Stomach smooth muscle (tissue), 2 donors: ENCODE data around the gene HLA-A.

Source experiments
- H3K27ac ChIP-seq: one replicate; pipeline ENCODE4 v1.7.0; 2013; ENCODE audit warnings: mild to moderate bottlenecking, low read length, inconsistent platforms
- H3K27me3 ChIP-seq, 2 donors: one replicate each; pipeline ENCODE4 v1.7.0; 2013; ENCODE audit warnings: low read length in 2 of 2; ENCODE audit not compliant: insufficient read depth in 2 of 2, control insufficient read depth in 1 of 2
- H3K36me3 ChIP-seq, 2 donors: one replicate each; pipeline ENCODE4 v1.7.0; 2013; ENCODE audit warnings: low read length in 2 of 2; ENCODE audit not compliant: control insufficient read depth in 2 of 2, insufficient read depth in 2 of 2
- H3K4me1 ChIP-seq: one replicate; pipeline ENCODE4 v1.7.0; 2013; ENCODE audit warnings: low read length; ENCODE audit not compliant: control insufficient read depth, insufficient read depth
- H3K4me3 ChIP-seq, 2 donors: one replicate each; pipeline ENCODE4 v1.7.0; 2013; ENCODE audit warnings: low read length in 2 of 2
- H3K9ac ChIP-seq, 2 donors: one replicate each; pipeline ENCODE4 v1.7.0; 2013; ENCODE audit warnings: low read length in 2 of 2, mild to moderate bottlenecking in 1 of 2
- H3K9me3 ChIP-seq, 2 donors: one replicate each; pipeline ENCODE4 v1.7.0; 2013; ENCODE audit warnings: low read length in 2 of 2; ENCODE audit not compliant: control insufficient read depth in 2 of 2
- donor health status: healthy.
- donor health status: Pancreatic carcinoma.

The HLA-A gene

DNA sequence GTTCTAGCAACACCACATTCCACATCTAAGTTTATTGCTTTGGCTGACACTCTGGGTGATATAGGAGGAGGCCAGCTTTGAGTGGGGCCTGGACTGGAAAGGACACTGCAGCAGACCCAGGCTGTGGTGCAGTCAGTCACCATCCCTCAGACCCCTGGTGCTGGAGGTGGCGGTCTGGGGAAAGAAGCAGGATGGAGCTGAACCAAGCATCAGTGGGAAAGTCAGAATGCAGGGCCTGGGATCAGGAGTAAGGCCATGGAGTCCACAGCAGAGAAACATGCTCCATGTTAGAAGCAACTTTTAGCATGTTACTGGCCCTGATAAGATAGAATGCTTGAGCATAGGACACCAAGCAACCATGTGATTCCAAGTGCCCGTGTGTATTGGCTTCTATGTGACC is 5.9 kb downstream of the HLA-A start:
- Histone ChIP-seq H3K36me3 (peaks cover 8 to 34% of the 10 kb centered on the region in 2 donors), H3K27ac (no peak overlapping the region), H3K4me1 (peaks cover 10% of the 10 kb centered on the region), H3K9me3 (no peaks in the 10 kb centered on the region), H3K27me3 (no peaks in the 10 kb centered on the region), H3K4me3 (no peak overlapping the region), H3K9ac (no peak overlapping the region)

DNA sequence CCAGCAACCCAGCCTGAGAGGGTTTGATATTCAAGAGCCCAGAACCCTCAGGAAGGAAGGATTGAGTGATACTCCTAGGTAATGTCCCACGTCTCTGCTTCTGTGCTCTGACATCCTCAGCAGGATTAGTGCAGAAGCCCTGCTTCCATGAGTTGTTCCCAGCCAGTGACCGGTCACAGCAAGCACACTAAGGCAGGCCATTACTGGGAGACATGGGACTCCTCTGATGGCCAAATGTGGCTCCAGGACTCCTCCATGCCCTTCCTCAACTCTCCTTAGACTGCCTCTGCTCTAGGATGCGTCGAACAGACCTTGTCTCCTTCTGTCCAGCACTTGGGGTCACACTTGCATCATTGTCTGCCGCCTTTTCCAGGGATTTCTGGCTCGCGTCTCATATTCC is 7.6 kb downstream of the HLA-A start:
- Histone ChIP-seq H3K9me3 (no peaks in the 10 kb centered on the region), H3K36me3 (peaks cover 8 to 30% of the 10 kb centered on the region in 2 donors), H3K4me1 (no peaks in the 10 kb centered on the region), H3K27me3 (no peaks in the 10 kb centered on the region), H3K9ac (no peak overlapping the region), H3K4me3 (no peak overlapping the region), H3K27ac (no peak overlapping the region)

DNA sequence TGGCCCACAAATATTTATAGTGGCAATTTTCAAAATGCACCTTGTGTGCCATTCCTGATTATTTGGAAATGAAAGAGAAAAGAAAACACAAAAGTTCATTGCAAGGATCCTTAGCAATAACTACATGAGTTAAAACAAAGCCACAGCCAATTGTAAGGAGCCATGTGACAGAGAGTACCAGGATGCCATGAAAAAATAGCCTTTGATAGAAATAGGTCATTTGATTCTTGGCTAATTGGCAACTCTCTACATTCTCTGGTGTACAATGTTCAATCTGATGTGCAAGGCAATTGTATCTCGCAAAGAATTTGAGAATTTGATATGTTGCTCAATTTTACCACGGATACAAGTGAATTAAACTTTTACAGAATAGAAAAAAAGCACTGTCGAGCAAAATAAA is 9.6 kb downstream of the HLA-A start:
- H3K9ac ChIP-seq = no peak overlapping the region
- H3K27ac ChIP-seq = no peak overlapping the region
- no peaks in the 10 kb centered on the region for H3K27me3 ChIP-seq
- no peaks in the 10 kb centered on the region for H3K4me1 ChIP-seq
- no peaks in the 10 kb centered on the region for H3K9me3 ChIP-seq
- no peak overlapping the region for H3K4me3 ChIP-seq
- peaks cover 3 to 20% of the 10 kb centered on the region in 2 donors for H3K36me3 ChIP-seq

DNA sequence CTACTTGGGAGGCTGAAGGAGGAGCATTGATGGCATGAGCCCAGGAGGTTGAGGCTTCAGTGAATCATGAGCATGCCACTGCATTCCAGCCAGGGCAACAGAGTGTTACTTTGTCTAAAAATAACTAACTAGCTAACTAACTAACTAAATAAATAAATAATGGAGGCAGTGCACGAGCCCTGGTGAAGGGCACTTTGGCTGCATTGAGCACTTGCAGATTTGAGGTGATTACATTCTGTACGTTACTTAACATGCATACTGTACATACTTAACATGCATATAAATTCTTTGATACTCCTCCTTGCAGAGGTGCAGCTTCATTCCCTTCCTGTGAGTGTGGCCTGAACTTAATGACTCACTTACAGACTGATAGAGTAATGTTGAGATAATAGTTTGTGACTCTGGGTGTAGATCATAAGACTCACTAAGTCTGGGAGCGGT is 10.7 kb downstream of the HLA-A start:
- no peaks in the 10 kb centered on the region for H3K27me3 ChIP-seq
- H3K9ac ChIP-seq = no peak overlapping the region
- no peaks in the 10 kb centered on the region for H3K4me1 ChIP-seq
- no peak overlapping the region for H3K27ac ChIP-seq
- H3K9me3 ChIP-seq = no peaks in the 10 kb centered on the region
- H3K36me3 ChIP-seq = peaks cover 3 to 10% of the 10 kb centered on the region in 2 donors
- no peak overlapping the region for H3K4me3 ChIP-seq

DNA sequence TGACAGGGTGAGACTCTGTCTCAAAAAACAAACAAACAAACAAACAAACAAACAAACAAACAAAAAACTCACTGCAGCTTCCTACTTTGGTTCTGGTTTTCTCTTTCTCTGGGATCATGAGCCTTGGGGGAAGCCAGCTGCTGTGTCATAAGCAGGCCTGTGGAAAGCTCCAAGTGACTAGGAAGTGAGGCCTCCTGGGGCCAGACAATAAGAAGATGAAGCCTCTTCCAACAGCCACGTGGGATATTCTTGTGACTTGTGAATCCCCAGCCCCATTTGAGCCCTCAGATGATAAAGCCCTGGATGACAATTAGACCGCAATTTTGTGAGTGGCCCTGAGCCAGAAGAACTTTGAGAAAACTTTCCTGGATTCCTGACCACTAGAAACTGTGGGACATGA is 11.4 kb downstream of the HLA-A start:
- Histone ChIP-seq H3K9me3 (no peaks in the 10 kb centered on the region), H3K27me3 (no peaks in the 10 kb centered on the region), H3K27ac (no peak overlapping the region), H3K9ac (no peak overlapping the region), H3K4me1 (no peaks in the 10 kb centered on the region), H3K4me3 (no peak overlapping the region), H3K36me3 (peaks cover 3 to 4% of the 10 kb centered on the region in 2 donors)

DNA sequence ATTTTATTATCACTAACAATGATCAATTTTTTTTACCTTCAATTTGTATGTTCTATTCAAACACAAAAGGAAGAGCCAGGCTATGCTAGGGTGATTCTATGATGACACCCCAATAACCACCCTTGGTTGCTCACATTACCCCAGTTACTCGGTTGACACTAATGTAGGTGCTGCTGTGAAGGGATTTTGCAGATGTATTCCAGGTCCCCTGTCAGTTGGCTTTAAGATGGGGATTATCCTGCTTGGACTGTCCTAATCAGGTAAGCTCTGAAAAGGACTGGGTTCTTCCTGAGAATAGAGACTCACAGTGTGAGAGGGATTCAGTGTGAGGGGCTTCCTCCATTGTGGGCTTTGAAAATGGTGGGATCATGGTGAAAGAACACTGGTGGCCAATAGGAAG is 11.9 kb downstream of the HLA-A start:
- H3K4me1 ChIP-seq = no peaks in the 10 kb centered on the region
- no peaks in the 10 kb centered on the region for H3K36me3 ChIP-seq
- no peaks in the 10 kb centered on the region for H3K9me3 ChIP-seq
- H3K4me3 ChIP-seq = no peak overlapping the region
- no peak overlapping the region for H3K9ac ChIP-seq
- no peak overlapping the region for H3K27ac ChIP-seq
- H3K27me3 ChIP-seq = no peaks in the 10 kb centered on the region

DNA sequence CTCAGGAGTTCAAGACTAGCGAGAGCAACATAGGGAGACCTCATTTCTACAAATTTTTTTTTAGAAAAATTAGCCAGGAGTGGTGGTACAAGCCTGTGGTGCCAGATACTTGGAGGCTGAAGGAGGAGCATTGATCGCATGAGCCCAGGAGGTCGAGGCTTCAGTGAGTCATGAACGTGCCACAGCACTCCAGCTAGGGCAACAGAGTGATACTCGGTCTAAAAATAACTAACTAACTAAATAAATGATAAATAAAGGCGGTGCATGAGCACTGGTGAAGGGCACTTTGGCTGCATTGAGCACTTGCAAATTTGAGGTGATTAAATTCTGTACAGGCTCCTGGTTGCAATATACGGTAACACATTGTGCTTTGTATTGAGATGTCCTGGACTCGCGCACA is 13.5 kb downstream of the HLA-A start:
- H3K4me1 ChIP-seq = no peaks in the 10 kb centered on the region
- no peaks in the 10 kb centered on the region for H3K27me3 ChIP-seq
- no peak overlapping the region for H3K27ac ChIP-seq
- H3K9ac ChIP-seq = no peak overlapping the region
- no peaks in the 10 kb centered on the region for H3K36me3 ChIP-seq
- H3K4me3 ChIP-seq = no peak overlapping the region
- H3K9me3 ChIP-seq = no peaks in the 10 kb centered on the region

DNA sequence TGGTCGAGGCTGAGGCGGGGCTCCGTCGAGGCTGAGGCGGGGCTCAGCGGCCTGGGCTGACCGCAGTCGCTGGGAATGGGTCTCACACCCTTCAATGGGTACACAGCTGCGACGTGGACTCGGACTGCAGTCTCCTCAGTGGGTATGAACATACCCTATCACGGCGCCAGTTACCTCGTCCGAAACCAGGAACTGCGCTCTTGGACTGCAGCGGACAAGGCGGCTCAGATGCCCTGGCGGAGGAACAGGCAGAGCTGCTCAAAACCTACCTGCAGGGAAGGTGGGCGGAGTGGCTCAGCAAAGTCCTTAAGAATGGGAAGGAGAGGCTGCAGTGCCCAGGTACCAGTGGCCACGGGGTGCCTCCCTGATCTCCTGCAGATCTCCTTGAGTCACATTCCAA is 14.2 kb downstream of the HLA-A start:
- H3K9ac ChIP-seq = no peak overlapping the region
- no peaks in the 10 kb centered on the region for H3K9me3 ChIP-seq
- H3K27me3 ChIP-seq = no peaks in the 10 kb centered on the region
- no peak overlapping the region for H3K27ac ChIP-seq
- no peaks in the 10 kb centered on the region for H3K4me1 ChIP-seq
- H3K36me3 ChIP-seq = no peaks in the 10 kb centered on the region
- H3K4me3 ChIP-seq = no peak overlapping the region

DNA sequence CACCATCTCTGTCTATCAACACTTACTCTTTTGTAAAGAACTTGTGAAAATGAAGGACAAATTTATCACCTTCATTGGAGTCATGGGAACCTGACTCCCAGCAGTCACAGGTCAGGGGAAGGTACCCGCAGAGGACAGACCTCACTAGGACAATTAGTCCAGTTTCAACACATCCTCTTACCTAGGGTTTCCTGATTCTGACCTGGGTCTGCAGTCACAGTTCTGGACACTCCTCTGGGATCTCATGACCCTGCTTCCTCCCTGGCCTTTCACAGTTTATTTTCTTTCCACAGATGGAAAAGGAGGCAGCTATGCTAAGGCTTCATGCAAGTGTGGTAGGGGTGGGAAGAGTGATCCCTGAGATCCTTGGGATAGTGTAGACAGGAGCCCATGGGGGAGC is 15.7 kb downstream of the HLA-A start:
- no peak overlapping the region for H3K4me3 ChIP-seq
- no peaks in the 10 kb centered on the region for H3K9me3 ChIP-seq
- no peak overlapping the region for H3K9ac ChIP-seq
- H3K27ac ChIP-seq = no peak overlapping the region
- H3K27me3 ChIP-seq = no peaks in the 10 kb centered on the region
- no peaks in the 10 kb centered on the region for H3K36me3 ChIP-seq
- H3K4me1 ChIP-seq = no peaks in the 10 kb centered on the region

DNA sequence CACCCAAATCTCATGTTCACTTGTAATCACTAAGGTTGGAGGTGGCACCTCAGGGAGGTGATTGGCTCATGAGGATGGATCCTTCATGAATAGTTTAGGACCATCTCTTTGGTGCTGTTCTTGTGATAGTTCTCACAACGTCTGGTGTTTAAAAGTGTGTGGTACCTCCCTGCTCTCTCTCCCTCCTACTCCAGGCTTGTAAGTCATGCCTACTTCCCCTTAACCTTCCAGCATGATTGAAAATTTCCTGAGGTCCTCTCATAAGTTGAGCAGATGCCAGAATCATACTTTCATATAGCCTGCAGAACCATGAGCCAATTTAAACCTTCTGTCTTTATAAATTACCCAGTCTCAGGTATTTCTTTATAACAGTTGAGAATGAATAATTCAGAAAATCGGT is 16.6 kb downstream of the HLA-A start:
- Histone ChIP-seq H3K9me3 (no peaks in the 10 kb centered on the region), H3K27ac (no peak overlapping the region), H3K36me3 (no peaks in the 10 kb centered on the region), H3K4me1 (no peaks in the 10 kb centered on the region), H3K9ac (no peak overlapping the region), H3K27me3 (no peaks in the 10 kb centered on the region), H3K4me3 (no peak overlapping the region)

DNA sequence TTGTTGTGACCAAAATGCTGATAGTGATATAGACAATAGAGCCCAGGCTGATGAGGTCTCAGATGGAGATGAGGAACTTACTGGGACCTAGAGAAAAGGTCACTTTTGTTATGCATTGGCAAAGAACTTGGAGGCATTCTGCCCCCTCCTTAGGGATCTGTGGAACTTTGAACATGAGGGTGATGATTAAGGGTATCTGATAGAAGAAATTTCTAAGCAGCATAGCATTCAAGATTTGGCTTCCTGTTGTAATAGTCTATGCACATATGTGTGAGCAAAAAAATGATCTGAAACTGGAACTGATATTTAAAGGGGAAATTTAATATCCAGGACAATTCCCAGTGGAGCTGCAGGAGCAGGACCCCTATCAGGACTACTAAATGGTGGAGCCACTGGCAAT is 17.1 kb downstream of the HLA-A start:
- Histone ChIP-seq H3K27me3 (no peaks in the 10 kb centered on the region), H3K9ac (no peak overlapping the region), H3K4me3 (no peak overlapping the region), H3K36me3 (no peaks in the 10 kb centered on the region), H3K9me3 (no peaks in the 10 kb centered on the region), H3K4me1 (no peaks in the 10 kb centered on the region), H3K27ac (no peak overlapping the region)

DNA sequence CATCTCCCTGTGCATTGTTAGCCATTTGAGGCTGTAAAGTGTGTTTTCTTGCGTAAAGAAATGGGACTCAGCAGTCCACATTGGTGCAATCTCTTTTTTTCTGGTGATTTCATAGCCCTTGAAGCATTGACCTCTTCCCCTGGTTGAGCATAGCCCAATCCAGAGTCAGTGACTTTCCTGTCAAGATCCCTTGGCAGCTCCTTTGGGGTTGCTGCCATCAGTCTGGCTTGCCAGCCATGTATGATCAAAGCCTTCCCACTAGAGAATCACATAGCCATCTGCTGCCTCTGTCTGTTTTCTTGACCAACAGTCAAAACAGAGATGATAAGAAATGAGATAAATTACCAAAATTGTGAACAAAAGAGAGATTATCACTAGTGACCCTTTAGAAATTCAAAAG is 19.6 kb downstream of the HLA-A start:
- Histone ChIP-seq H3K27me3 (no peaks in the 10 kb centered on the region), H3K27ac (no peak overlapping the region), H3K4me1 (peaks cover 14% of the 10 kb centered on the region), H3K9me3 (no peaks in the 10 kb centered on the region), H3K9ac (no peak overlapping the region), H3K36me3 (no peaks in the 10 kb centered on the region), H3K4me3 (no peak overlapping the region)
